ENCODE results near the gene CTSL.

DNA sequence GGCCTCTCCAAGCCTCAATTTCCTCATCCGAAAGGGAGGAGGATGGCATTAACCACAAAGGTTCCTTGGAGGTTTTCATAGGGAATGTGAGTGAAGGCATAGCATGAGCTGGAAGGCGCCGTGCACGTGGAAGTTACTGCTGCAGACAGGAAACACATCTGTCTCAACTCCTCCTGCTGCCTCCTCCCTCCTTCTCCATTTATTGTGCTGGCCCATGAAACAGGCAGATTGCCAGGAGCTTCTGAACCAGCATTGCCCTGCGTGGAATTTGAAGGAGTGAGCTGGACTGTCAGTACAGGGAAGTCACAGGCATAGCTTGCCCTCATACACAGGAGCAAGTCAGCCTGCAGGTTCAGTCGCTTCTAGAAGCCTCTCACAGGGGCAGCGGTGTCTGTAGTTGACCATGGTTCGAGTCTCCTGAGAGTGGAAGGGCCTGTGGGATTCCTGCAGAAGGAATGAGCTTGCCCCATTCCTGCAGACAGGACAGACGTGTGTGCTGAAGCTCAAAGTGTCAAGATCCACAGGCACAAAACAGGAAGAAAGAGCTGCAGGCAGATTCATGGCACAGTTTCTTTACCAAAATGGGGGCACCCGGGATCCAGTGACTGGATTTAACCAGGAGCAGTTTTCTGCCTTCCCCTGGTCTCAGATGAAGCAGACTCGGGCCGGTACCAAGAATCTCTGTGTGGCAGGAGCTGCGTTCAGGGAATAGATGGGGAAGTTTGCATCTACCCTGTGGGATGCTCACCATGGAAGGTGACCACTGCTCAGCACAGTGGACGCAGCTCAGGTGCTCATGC is 48.7 kb upstream of the CTSL start:
- no peak for TF ChIP-seq POLR2A (IDR thresholded peaks at IDR 0.05; ENCODE audit: low read depth)
- TF ChIP-seq, protein P1, sequence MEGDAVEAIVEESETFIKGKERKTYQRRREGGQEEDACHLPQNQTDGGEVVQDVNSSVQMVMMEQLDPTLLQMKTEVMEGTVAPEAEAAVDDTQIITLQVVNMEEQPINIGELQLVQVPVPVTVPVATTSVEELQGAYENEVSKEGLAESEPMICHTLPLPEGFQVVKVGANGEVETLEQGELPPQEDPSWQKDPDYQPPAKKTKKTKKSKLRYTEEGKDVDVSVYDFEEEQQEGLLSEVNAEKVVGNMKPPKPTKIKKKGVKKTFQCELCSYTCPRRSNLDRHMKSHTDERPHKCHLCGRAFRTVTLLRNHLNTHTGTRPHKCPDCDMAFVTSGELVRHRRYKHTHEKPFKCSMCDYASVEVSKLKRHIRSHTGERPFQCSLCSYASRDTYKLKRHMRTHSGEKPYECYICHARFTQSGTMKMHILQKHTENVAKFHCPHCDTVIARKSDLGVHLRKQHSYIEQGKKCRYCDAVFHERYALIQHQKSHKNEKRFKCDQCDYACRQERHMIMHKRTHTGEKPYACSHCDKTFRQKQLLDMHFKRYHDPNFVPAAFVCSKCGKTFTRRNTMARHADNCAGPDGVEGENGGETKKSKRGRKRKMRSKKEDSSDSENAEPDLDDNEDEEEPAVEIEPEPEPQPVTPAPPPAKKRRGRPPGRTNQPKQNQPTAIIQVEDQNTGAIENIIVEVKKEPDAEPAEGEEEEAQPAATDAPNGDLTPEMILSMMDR (IDR thresholded peaks at IDR 0.05), result no peak
- peak; percentile 31 to 41 for TF ChIP-seq POLR2AphosphoS5 (IDR thresholded peaks at IDR 0.05)

Data from esophagus muscularis mucosa (tissue), 3 donors.